ENCODE results near the gene JAKMIP1.

GRCh38 chr4:6074758-6075157 lies 125.6 kb downstream of the JAKMIP1 start:
- TF ChIP-seq CTCF (IDR thresholded peaks at IDR 0.05) (no peak), POLR2A (IDR thresholded peaks at IDR 0.05) (no peak), POLR2AphosphoS5 (IDR thresholded peaks at IDR 0.05) (no peak)

All from upper lobe of left lung (tissue), 4 donors.